ENCODE measurements around the gene ALDH16A1.

GRCh38 chr19:49488046-49488862 lies 35.2 kb downstream of the ALDH16A1 start:
- no peak for TF ChIP-seq CTCF (IDR thresholded peaks at IDR 0.05 in 8 of 11, conservative IDR thresholded peaks at IDR 0.05 in 3 of 11)
- no peak for TF ChIP-seq POLR2A (IDR thresholded peaks at IDR 0.05)
